Glutamatergic neuron (in vitro differentiated cells): ENCODE results near the gene LGR6. TPM values are rescaled to one million over a fixed set of nuclear protein-coding genes. Genes with fewer than 3 reads are reported as not detected.

Source experiments
- DNase-seq: peaks from one replicate; pipeline ENCODE4 v3.0.0; 2022
- H3K27ac Mint-ChIP-seq: one replicate; pipeline ENCODE4 v1.8.0; 2020; ENCODE audit warnings: mild to moderate bottlenecking, mixed read lengths, inconsistent platforms; ENCODE audit not compliant: unreplicated experiment
- H3K27me3 Mint-ChIP-seq: one replicate; pipeline ENCODE4 v1.8.0; 2020; ENCODE audit warnings: mild to moderate bottlenecking, moderate library complexity, mixed read lengths, inconsistent platforms; ENCODE audit not compliant: unreplicated experiment
- H3K36me3 Mint-ChIP-seq: one replicate; pipeline ENCODE4 v1.8.0; 2020; ENCODE audit warnings: mild to moderate bottlenecking, mixed read lengths, inconsistent platforms; ENCODE audit not compliant: unreplicated experiment
- H3K4me1 Mint-ChIP-seq: one replicate; pipeline ENCODE4 v1.8.0; 2020; ENCODE audit warnings: mild to moderate bottlenecking, low read depth, mixed read lengths, inconsistent platforms; ENCODE audit not compliant: unreplicated experiment
- H3K4me3 Mint-ChIP-seq: one replicate; pipeline ENCODE4 v1.8.0; 2020; ENCODE audit warnings: mild to moderate bottlenecking, mixed read lengths, inconsistent platforms; ENCODE audit not compliant: unreplicated experiment
- H3K9me3 Mint-ChIP-seq: one replicate; pipeline ENCODE4 v1.8.0; 2020; ENCODE audit warnings: mild to moderate bottlenecking, moderate library complexity, mixed read lengths, inconsistent platforms; ENCODE audit not compliant: unreplicated experiment
- total RNA-seq: library from RNA; stranded (reverse); fragmentation: NEBNext Ultra II Directional; extraction: Animal tissue kit (Norgen Biotek cat#: 25700); gene quantifications from one replicate; pipeline ENCODE4 v1.2.1, GENCODE V29; 2021; ENCODE audit not compliant: unreplicated experiment
- TF ChIP-seq, protein P1 (sequence below): fragments of 200-600 bp; sonication (generic); IDR thresholded peaks from one replicate; pipeline ENCODE4 v1.5.0; 2021; ENCODE audit not compliant: partially characterized antibody, unreplicated experiment

LGR6 gene
- total RNA-seq, 1 donor from 2014 or later = 0.37 TPM

DNA sequence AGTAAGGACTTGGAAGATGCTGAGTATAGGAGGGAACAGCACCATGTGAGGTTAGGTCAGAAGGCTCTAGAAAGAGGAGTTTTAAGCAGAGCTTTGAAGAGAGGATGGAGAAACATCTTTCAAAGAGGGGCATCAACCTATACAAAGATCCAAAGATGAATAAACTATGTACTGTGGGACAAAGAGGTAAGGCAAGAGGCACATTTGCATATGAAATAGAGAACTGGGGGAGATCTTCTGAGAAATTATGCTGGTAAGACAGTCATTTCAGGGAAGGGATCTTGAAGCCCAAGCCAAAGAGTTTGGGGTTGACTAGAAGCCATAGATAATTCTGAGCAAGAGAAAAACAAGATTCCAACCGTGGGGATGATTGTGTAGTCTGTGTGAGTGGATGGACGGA lies 70.0 kb downstream of the LGR6 start:
- H3K9me3 Mint-ChIP-seq = peaks cover 4% of the 10 kb centered on the region
- no peak for DNase-seq
- H3K36me3 Mint-ChIP-seq = peaks cover 5% of the 10 kb centered on the region
- H3K4me3 Mint-ChIP-seq = no peak overlapping the region
- H3K27ac Mint-ChIP-seq = no peak overlapping the region
- no peaks in the 10 kb centered on the region for H3K4me1 Mint-ChIP-seq
- TF ChIP-seq, protein P1, sequence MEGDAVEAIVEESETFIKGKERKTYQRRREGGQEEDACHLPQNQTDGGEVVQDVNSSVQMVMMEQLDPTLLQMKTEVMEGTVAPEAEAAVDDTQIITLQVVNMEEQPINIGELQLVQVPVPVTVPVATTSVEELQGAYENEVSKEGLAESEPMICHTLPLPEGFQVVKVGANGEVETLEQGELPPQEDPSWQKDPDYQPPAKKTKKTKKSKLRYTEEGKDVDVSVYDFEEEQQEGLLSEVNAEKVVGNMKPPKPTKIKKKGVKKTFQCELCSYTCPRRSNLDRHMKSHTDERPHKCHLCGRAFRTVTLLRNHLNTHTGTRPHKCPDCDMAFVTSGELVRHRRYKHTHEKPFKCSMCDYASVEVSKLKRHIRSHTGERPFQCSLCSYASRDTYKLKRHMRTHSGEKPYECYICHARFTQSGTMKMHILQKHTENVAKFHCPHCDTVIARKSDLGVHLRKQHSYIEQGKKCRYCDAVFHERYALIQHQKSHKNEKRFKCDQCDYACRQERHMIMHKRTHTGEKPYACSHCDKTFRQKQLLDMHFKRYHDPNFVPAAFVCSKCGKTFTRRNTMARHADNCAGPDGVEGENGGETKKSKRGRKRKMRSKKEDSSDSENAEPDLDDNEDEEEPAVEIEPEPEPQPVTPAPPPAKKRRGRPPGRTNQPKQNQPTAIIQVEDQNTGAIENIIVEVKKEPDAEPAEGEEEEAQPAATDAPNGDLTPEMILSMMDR = no peak
- peaks cover 2% of the 10 kb centered on the region for H3K27me3 Mint-ChIP-seq

DNA sequence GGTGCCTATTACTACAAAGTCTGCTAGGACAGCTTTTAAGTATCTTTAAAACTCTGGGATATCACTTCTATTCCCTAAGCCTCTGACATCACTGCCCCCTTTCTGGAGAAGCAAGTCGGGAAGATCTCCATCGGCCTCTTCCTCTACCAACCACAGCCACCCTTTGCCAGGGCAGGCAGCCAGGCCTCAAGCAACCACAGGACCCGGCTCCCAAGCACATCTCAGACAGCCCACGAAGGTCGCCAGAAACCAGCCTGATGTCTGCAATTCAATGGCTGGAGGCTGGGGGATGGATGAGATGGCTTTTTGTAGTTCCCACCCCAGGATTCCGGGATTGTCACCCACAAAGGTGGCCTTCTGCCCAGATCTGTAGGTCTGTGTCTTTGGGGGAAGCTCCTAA lies 70.7 kb downstream of the LGR6 start:
- peaks cover 4% of the 10 kb centered on the region for H3K9me3 Mint-ChIP-seq
- no peak overlapping the region for H3K27ac Mint-ChIP-seq
- peaks cover 2% of the 10 kb centered on the region for H3K27me3 Mint-ChIP-seq
- H3K36me3 Mint-ChIP-seq = peaks cover 5% of the 10 kb centered on the region
- H3K4me3 Mint-ChIP-seq = no peak overlapping the region
- no peak for DNase-seq
- TF ChIP-seq, protein P1 = no peak
- no peaks in the 10 kb centered on the region for H3K4me1 Mint-ChIP-seq

GRCh38 chr1:202264726-202265125 lies 71.1 kb downstream of the LGR6 start:
- no peak overlapping the region for H3K27ac Mint-ChIP-seq
- H3K4me1 Mint-ChIP-seq = no peaks in the 10 kb centered on the region
- H3K4me3 Mint-ChIP-seq = no peak overlapping the region
- peaks cover 2% of the 10 kb centered on the region for H3K27me3 Mint-ChIP-seq
- H3K36me3 Mint-ChIP-seq = peaks cover 5% of the 10 kb centered on the region
- no peak for DNase-seq
- H3K9me3 Mint-ChIP-seq = peaks cover 4% of the 10 kb centered on the region
- TF ChIP-seq, protein P1 = no peak

- Mint-ChIP-seq H3K36me3 (peaks cover 5% of the 10 kb centered on the region), H3K4me1 (peaks cover 5% of the 10 kb centered on the region), H3K27ac (no peak overlapping the region), H3K4me3 (no peak overlapping the region), H3K27me3 (no peaks in the 10 kb centered on the region), H3K9me3 (peaks cover 4% of the 10 kb centered on the region)
- TF ChIP-seq, protein P1 = no peak
- DNase-seq = no peak
These were observed 72.6 kb downstream of the LGR6 start for GRCh38 chr1:202266061-202266765.

DNA sequence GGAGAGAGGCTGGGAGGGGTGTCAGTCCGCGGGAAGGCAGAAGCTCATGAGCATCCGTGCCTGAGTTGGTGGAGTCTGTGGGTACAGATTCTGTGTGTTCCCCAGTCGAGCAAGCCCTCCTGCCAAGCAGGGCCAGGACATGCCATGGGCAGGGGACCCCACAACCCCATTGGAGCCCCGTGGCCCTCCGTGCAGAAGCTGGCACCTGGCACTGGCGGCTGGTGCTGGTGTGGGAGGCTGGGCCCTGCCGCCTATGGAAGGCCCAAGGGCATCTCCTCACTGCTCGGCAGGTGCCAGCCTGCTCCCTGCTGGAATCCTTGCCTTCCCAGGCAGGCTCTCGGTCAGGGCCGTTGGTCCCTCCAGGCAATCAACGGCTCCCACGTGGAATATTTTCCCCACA lies 74.4 kb downstream of the LGR6 start:
- Mint-ChIP-seq H3K27me3 (no peaks in the 10 kb centered on the region), H3K36me3 (no peaks in the 10 kb centered on the region), H3K9me3 (peaks cover 2% of the 10 kb centered on the region), H3K27ac (no peak overlapping the region), H3K4me1 (peaks cover 5% of the 10 kb centered on the region), H3K4me3 (no peak overlapping the region)
- TF ChIP-seq, protein P1 = no peak
- DNase-seq = no peak
